GM12878 (cell line): ENCODE measurements around the gene DENND1A.

ENCODE experiments used
- CHD2 ChIP-seq: IDR thresholded peaks from 2 replicates; pipeline ENCODE4 v1.6.1; 2011; ENCODE audit warnings: low read depth, low read length, improper control_type of control experiment, borderline replicate concordance
- CTCF ChIP-seq, 3 experiments: IDR thresholded peaks in 2 of 3; conservative IDR thresholded peaks in 1 of 3; 2 replicates each; pipeline ENCODE4 v1.5.1; 2011; ENCODE audit warnings: low read depth in 3 of 3, low read length in 3 of 3, mild to moderate bottlenecking in 3 of 3, control low read depth in 2 of 3, moderate library complexity in 2 of 3, inconsistent platforms in 1 of 3, mixed read lengths in 1 of 3; ENCODE audit not compliant: control insufficient read depth in 2 of 3, insufficient read depth in 1 of 3; ENCODE audit errors: extremely low read depth in 1 of 3
- MYB ChIP-seq: fragments of 150-350 bp; IDR thresholded peaks from 2 replicates; pipeline ENCODE4 v1.6.1; 2014; ENCODE audit warnings: mild to moderate bottlenecking, low read depth, low read length, borderline replicate concordance
- NRF1 ChIP-seq: conservative IDR thresholded peaks from 2 replicates; pipeline ENCODE4 v1.6.1; 2011; ENCODE audit warnings: mild to moderate bottlenecking, low read depth, low read length, improper control_type of control experiment
- PBX3 ChIP-seq: IDR thresholded peaks from 2 replicates; pipeline ENCODE4 v1.6.1; 2011; ENCODE audit warnings: mild to moderate bottlenecking, low read depth, low read length, moderate library complexity; ENCODE audit not compliant: insufficient replicate concordance
- SIX5 ChIP-seq: IDR thresholded peaks from 2 replicates; pipeline ENCODE4 v1.6.1; 2011; ENCODE audit warnings: mild to moderate bottlenecking, low read depth, low read length, moderate library complexity; ENCODE audit not compliant: severe bottlenecking
- TBL1XR1 ChIP-seq: IDR thresholded peaks from 2 replicates; pipeline ENCODE4 v1.6.1; 2012; ENCODE audit warnings: low read depth, low read length, improper control_type of control experiment
- USF2 ChIP-seq: IDR thresholded peaks from 2 replicates; pipeline ENCODE4 v1.6.1; 2011; ENCODE audit warnings: low read depth, low read length, improper control_type of control experiment, borderline replicate concordance
- ZBTB4 ChIP-seq: fragments of 450-650 bp; formaldehyde crosslinking; IDR thresholded peaks from 2 replicates; pipeline ENCODE4 v1.4.0; 2022; ENCODE audit warnings: mild to moderate bottlenecking, moderate library complexity
- ZNF217 ChIP-seq: fragments of 450-650 bp; IDR thresholded peaks from 2 replicates; pipeline ENCODE4 v1.6.1; 2017; ENCODE audit warnings: antibody characterized with exemption, mild to moderate bottlenecking

GRCh38 chr9:123654218-123654993, 275.5 kb downstream of the DENND1A start:
- TF ChIP-seq CTCF (IDR thresholded peaks at IDR 0.05 in 2 of 3, conservative IDR thresholded peaks at IDR 0.05 in 1 of 3; ENCODE audit: control insufficient read depth in 2 of 3, extremely low read depth in 1 of 3, insufficient read depth in 1 of 3, low read depth in 3 of 3, low read length in 3 of 3) (no peak), ZBTB4 (no peak), ZNF217 (no peak), PBX3 (no peak), NRF1 (no peak), MYB (no peak), CHD2 (no peak), TBL1XR1 (no peak), SIX5 (no peak), USF2 (no peak)
